A673 (cell line): ENCODE data around the gene DUOX1.

Experiments used
- EZH2 ChIP-seq: fragments of 200-600 bp; sonication (generic); IDR thresholded peaks from 2 replicates; pipeline ENCODE4 v1.6.1; 2017; ENCODE audit warnings: borderline replicate concordance, low read depth, mild to moderate bottlenecking, mixed read lengths, antibody characterized with exemption, low read length; ENCODE audit not compliant: poor library complexity, severe bottlenecking
- TF ChIP-seq, protein P1 (sequence below): fragments of 300-800, 200-600 bp; sonication (generic); conservative IDR thresholded peaks from 2 replicates; pipeline ENCODE4 v1.5.1; 2017; ENCODE audit warnings: low read depth, mild to moderate bottlenecking, antibody characterized with exemption, low read length, moderate library complexity, mixed read lengths

DNA sequence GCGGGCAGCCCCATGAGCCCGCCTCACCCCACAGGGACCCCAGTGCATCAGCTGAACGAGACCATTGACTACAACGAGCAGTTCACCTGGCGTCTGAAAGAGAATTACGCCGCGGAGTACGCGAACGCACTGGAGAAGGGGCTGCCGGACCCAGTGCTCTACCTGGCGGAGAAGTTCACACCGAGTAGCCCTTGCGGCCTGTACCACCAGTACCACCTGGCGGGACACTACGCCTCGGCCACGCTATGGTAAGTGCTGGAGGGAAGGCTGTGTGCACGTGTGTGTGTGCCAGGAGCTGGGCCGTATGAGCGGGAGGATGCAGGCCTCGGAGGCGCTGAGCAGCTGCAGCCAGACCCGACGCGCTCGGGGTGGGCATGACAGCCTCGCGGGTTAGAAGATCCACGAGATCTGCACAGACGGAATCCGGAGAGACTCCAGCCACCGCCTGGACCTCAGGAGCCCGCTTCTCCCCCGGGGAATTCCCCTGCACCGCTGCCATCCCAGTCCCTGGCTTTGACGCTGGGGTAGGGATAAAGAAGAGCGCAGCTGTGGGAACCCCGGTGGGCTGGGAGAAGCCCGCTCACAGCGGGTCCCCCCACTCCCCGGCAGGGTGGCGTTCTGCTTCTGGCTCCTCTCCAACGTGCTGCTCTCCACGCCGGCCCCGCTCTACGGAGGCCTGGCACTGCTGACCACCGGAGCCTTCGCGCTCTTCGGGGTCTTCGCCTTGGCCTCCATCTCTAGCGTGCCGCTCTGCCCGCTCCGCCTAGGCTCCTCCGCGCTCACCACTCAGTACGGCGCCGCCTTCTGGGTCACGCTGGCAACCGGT is 13.1 kb upstream of the DUOX1 start:
- TF ChIP-seq, protein P1, sequence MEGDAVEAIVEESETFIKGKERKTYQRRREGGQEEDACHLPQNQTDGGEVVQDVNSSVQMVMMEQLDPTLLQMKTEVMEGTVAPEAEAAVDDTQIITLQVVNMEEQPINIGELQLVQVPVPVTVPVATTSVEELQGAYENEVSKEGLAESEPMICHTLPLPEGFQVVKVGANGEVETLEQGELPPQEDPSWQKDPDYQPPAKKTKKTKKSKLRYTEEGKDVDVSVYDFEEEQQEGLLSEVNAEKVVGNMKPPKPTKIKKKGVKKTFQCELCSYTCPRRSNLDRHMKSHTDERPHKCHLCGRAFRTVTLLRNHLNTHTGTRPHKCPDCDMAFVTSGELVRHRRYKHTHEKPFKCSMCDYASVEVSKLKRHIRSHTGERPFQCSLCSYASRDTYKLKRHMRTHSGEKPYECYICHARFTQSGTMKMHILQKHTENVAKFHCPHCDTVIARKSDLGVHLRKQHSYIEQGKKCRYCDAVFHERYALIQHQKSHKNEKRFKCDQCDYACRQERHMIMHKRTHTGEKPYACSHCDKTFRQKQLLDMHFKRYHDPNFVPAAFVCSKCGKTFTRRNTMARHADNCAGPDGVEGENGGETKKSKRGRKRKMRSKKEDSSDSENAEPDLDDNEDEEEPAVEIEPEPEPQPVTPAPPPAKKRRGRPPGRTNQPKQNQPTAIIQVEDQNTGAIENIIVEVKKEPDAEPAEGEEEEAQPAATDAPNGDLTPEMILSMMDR, result no peak
- no peak for TF ChIP-seq EZH2
